Measurements from ENCODE around the gene EFL1. TPM values are rescaled to one million over a fixed set of nuclear protein-coding genes. Genes with fewer than 3 reads are reported as not detected.

EFL1 gene
- total and polyA plus RNA-seq, 2 of the 8 experiments (the other 6 are each of a cell fraction or from before 2014, with no cell fraction given) = 10.8 to 31.5 TPM

DNA sequence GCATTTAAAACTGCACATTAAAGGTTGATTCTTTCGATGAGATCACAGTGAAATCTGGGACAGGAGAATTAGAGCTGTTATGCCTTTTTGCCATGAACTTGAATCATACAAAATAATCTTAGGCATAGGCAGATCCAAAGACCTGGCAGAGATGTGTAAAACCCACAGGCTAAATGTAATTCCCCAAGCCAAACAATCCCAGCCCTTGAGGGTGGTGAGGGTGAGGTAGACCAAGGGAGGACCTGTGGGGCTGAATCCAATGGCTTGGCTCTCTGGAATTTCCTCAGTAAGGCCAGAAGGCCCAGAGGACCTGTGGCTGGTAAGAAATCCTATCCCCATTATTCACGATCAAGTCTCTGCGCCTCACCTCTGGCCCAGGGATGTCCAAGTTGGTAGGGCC, 136.2 kb downstream of the EFL1 start (continued):
- TF ChIP-seq, protein P1, sequence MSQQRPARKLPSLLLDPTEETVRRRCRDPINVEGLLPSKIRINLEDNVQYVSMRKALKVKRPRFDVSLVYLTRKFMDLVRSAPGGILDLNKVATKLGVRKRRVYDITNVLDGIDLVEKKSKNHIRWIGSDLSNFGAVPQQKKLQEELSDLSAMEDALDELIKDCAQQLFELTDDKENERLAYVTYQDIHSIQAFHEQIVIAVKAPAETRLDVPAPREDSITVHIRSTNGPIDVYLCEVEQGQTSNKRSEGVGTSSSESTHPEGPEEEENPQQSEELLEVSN (IDR thresholded peaks at IDR 0.05) = no peak
- TF ChIP-seq, protein P2, sequence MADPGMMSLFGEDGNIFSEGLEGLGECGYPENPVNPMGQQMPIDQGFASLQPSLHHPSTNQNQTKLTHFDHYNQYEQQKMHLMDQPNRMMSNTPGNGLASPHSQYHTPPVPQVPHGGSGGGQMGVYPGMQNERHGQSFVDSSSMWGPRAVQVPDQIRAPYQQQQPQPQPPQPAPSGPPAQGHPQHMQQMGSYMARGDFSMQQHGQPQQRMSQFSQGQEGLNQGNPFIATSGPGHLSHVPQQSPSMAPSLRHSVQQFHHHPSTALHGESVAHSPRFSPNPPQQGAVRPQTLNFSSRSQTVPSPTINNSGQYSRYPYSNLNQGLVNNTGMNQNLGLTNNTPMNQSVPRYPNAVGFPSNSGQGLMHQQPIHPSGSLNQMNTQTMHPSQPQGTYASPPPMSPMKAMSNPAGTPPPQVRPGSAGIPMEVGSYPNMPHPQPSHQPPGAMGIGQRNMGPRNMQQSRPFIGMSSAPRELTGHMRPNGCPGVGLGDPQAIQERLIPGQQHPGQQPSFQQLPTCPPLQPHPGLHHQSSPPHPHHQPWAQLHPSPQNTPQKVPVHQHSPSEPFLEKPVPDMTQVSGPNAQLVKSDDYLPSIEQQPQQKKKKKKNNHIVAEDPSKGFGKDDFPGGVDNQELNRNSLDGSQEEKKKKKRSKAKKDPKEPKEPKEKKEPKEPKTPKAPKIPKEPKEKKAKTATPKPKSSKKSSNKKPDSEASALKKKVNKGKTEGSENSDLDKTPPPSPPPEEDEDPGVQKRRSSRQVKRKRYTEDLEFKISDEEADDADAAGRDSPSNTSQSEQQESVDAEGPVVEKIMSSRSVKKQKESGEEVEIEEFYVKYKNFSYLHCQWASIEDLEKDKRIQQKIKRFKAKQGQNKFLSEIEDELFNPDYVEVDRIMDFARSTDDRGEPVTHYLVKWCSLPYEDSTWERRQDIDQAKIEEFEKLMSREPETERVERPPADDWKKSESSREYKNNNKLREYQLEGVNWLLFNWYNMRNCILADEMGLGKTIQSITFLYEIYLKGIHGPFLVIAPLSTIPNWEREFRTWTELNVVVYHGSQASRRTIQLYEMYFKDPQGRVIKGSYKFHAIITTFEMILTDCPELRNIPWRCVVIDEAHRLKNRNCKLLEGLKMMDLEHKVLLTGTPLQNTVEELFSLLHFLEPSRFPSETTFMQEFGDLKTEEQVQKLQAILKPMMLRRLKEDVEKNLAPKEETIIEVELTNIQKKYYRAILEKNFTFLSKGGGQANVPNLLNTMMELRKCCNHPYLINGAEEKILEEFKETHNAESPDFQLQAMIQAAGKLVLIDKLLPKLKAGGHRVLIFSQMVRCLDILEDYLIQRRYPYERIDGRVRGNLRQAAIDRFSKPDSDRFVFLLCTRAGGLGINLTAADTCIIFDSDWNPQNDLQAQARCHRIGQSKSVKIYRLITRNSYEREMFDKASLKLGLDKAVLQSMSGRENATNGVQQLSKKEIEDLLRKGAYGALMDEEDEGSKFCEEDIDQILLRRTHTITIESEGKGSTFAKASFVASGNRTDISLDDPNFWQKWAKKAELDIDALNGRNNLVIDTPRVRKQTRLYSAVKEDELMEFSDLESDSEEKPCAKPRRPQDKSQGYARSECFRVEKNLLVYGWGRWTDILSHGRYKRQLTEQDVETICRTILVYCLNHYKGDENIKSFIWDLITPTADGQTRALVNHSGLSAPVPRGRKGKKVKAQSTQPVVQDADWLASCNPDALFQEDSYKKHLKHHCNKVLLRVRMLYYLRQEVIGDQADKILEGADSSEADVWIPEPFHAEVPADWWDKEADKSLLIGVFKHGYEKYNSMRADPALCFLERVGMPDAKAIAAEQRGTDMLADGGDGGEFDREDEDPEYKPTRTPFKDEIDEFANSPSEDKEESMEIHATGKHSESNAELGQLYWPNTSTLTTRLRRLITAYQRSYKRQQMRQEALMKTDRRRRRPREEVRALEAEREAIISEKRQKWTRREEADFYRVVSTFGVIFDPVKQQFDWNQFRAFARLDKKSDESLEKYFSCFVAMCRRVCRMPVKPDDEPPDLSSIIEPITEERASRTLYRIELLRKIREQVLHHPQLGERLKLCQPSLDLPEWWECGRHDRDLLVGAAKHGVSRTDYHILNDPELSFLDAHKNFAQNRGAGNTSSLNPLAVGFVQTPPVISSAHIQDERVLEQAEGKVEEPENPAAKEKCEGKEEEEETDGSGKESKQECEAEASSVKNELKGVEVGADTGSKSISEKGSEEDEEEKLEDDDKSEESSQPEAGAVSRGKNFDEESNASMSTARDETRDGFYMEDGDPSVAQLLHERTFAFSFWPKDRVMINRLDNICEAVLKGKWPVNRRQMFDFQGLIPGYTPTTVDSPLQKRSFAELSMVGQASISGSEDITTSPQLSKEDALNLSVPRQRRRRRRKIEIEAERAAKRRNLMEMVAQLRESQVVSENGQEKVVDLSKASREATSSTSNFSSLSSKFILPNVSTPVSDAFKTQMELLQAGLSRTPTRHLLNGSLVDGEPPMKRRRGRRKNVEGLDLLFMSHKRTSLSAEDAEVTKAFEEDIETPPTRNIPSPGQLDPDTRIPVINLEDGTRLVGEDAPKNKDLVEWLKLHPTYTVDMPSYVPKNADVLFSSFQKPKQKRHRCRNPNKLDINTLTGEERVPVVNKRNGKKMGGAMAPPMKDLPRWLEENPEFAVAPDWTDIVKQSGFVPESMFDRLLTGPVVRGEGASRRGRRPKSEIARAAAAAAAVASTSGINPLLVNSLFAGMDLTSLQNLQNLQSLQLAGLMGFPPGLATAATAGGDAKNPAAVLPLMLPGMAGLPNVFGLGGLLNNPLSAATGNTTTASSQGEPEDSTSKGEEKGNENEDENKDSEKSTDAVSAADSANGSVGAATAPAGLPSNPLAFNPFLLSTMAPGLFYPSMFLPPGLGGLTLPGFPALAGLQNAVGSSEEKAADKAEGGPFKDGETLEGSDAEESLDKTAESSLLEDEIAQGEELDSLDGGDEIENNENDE (IDR thresholded peaks at IDR 0.05; ENCODE audit: insufficient replicate concordance, low read length) = no peak
- no peak for TF ChIP-seq NRF1 (IDR thresholded peaks at IDR 0.05; ENCODE audit: low read depth, low read length)
- TF ChIP-seq BRCA1 (IDR thresholded peaks at IDR 0.05; ENCODE audit: low read depth, low read length) = no peak
